ENCODE data around the gene TMEM120B.
A peak's percentile ranks its signal among the peaks of the same experiment; 100 is the strongest.

The TMEM120B gene

DNA sequence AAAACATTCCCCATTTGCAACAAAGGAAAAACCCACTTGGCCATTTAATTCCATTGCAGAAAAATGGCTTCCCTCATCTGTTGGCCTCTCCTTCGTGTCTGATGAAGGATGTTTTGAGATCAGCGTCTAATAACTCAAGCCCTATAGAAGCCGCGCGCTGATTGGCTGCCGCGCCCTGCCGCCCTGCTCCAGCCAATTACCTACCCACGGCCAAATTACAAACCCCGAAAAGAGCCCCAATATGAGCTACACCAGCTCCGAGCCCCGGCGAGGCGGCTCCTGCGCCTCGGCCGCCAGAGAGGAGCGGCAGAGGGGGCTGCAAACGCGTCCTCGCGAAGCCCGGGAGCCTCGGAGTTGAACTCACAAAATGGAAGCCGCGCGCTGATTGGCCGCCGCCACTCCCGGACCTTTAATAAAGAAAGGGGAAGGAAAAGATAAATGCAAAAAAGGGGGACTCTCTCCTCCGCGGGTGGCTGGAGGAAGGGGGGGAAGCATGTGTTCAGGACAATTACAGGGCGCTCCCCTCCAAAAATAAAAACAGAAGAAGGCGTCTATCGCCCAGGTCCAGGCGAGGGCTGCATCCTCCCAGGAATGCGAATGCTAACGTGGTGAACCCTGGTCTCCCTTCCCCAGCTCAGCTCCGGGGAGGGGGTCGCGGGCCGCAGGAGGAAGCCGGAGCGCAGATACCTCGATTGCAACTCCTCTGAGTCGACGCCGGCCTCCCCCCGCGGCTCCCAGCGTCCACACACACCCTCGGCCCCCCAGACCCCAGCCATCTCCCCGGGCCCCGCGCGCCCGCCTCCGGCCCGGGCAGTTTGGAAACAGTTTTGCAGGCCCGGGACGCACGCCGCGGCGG is 90.5 kb downstream of the TMEM120B start:
- Histone ChIP-seq H3K79me2 (ENCODE audit: insufficient read depth, low read length) (peaks cover 85% of the 10 kb centered on the region), H3K27me3 (ENCODE audit: insufficient read depth, low read length, poor library complexity, severe bottlenecking) (peaks cover 6% of the 10 kb centered on the region), H3K4me3 (ENCODE audit: low read length, poor library complexity, severe bottlenecking) (peak overlapping the region; percentile 94), H3K4me2 (ENCODE audit: low read depth, low read length, poor library complexity, severe bottlenecking) (peak overlapping the region; percentile 93), H4K20me1 (ENCODE audit: insufficient read depth, low read length, poor library complexity, severe bottlenecking) (peaks cover 37% of the 10 kb centered on the region), H3K9me3 (ENCODE audit: insufficient read depth, low read depth, low read length) (no peaks in the 10 kb centered on the region), H3K36me3 (ENCODE audit: insufficient read depth, low read length) (0 out of 2 replicates have a peak, but pooled peaks cover 5% of the 10 kb centered on the region), H3K9ac (ENCODE audit: low read depth, low read length, poor library complexity, severe bottlenecking) (peak overlapping the region; percentile 100), H3K4me1 (ENCODE audit: insufficient read depth, low read length, poor library complexity, severe bottlenecking) (peaks cover 38% of the 10 kb centered on the region), H3K9me2 (replicated peaks; ENCODE audit: low read depth, low read length) (no peaks in the 10 kb centered on the region), H2AFZ (ENCODE audit: low read length) (0 out of 2 replicates have a peak overlapping the region, but pooled peaks have one; percentile 7), H3F3A (ENCODE audit: low read depth) (peaks cover 6% of the 10 kb centered on the region; the same call in 1 of the 2 replicates)
- TF ChIP-seq, protein P1, sequence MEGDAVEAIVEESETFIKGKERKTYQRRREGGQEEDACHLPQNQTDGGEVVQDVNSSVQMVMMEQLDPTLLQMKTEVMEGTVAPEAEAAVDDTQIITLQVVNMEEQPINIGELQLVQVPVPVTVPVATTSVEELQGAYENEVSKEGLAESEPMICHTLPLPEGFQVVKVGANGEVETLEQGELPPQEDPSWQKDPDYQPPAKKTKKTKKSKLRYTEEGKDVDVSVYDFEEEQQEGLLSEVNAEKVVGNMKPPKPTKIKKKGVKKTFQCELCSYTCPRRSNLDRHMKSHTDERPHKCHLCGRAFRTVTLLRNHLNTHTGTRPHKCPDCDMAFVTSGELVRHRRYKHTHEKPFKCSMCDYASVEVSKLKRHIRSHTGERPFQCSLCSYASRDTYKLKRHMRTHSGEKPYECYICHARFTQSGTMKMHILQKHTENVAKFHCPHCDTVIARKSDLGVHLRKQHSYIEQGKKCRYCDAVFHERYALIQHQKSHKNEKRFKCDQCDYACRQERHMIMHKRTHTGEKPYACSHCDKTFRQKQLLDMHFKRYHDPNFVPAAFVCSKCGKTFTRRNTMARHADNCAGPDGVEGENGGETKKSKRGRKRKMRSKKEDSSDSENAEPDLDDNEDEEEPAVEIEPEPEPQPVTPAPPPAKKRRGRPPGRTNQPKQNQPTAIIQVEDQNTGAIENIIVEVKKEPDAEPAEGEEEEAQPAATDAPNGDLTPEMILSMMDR (conservative IDR thresholded peaks at IDR 0.05; ENCODE audit: low read length): no peak
- no peak for TF ChIP-seq EZH2phosphoT487 (IDR thresholded peaks at IDR 0.05; ENCODE audit: borderline replicate concordance)

DNA sequence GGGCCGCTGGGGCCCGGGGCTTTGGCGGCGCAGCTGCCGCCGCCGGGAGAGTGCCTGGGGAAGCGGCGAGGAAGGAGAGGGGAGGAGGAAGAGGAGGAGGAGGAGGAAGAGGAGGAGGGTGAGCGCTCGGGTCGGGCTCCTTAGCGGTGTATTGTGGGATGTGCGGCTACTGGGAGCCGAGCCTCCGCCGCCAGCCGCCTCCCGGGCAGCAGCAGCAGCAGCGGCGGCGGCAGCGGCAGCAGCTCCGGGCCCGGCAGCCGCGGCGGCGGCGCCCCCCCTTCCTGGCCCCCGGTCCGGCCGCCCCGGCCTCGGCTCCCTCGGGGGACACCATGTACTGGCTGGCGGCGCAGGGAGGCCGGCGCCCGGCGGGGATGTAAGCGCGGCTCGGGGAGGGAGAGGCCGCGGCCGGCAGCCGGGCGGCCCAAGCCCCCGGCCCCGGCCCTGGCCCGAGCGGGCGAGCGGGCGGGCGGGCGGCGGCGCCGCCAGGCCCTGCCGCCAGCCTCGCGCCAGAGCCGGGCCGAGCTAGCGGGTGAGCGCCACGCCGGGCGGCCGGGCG is 91.4 kb downstream of the TMEM120B start, which contains the start of gene SETD1B:
Gene SETD1B, plus strand, starts transcription at position 149 of the 556 bp plus-strand sequence. CDS start 729 bp downstream, outside the sequence.
- TF ChIP-seq EZH2phosphoT487 (IDR thresholded peaks at IDR 0.05; ENCODE audit: borderline replicate concordance): no peak
- TF ChIP-seq, protein P1 (conservative IDR thresholded peaks at IDR 0.05; ENCODE audit: low read length): no peak
- Histone ChIP-seq H3F3A (ENCODE audit: low read depth) (peaks cover 6% of the 10 kb centered on the region; the same call in 1 of the 2 replicates), H3K9me2 (replicated peaks; ENCODE audit: low read depth, low read length) (no peaks in the 10 kb centered on the region), H3K36me3 (ENCODE audit: insufficient read depth, low read length) (no peaks in the 10 kb centered on the region), H3K4me2 (ENCODE audit: low read depth, low read length, poor library complexity, severe bottlenecking) (peak within 1 kb of the TSS; percentile 93), H3K9me3 (ENCODE audit: insufficient read depth, low read depth, low read length) (no peaks in the 10 kb centered on the region), H3K9ac (ENCODE audit: low read depth, low read length, poor library complexity, severe bottlenecking) (peak within 1 kb of the TSS; percentile 100), H3K4me3 (ENCODE audit: low read length, poor library complexity, severe bottlenecking) (peak within 1 kb of the TSS; percentile 94), H3K79me2 (ENCODE audit: insufficient read depth, low read length) (peaks cover 85% of the 10 kb centered on the region), H2AFZ (ENCODE audit: low read length) (0 out of 2 replicates have a peak within 1 kb of the TSS, but pooled peaks have one; percentile 26), H4K20me1 (ENCODE audit: insufficient read depth, low read length, poor library complexity, severe bottlenecking) (peaks cover 34% of the 10 kb centered on the region), H3K27me3 (ENCODE audit: insufficient read depth, low read length, poor library complexity, severe bottlenecking) (peaks cover 6% of the 10 kb centered on the region), H3K4me1 (ENCODE audit: insufficient read depth, low read length, poor library complexity, severe bottlenecking) (peaks cover 30% of the 10 kb centered on the region)

DNA sequence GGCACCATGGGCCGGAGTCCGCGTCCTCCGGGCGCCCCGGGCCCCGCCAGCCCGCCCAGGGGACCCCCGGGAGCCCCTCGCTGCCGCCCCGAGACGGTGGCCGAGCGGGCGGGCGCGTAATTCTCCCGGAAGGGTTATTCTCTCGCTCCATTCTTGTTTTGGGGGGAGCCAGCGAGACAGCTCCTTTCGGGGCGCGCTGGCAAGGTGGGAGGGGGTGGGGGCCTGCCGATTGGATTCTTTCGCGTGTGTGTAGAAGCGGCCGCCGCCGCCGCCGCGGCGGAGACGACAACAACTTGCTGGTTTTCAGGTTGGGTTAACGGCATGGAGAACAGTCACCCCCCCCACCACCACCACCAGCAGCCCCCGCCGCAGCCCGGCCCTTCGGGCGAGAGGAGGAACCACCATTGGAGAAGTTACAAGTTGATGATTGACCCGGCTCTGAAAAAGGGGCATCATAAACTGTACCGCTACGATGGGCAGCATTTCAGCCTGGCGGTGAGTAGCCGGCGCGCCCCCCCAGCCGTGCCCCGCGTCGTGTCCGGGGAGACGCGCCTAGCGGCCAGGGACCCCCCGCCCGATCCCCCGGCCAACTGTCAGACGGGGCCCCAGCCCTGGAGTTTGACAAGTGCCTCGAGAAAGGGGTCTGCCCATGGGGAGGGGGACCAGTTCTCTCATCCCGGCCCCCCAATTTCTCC is 92.0 kb downstream of the TMEM120B start:
- Histone ChIP-seq H3K4me3 (ENCODE audit: low read length, poor library complexity, severe bottlenecking) (peak overlapping the region; percentile 79), H2AFZ (ENCODE audit: low read length) (0 out of 2 replicates have a peak overlapping the region, but pooled peaks have one; percentile 26), H3K4me1 (ENCODE audit: insufficient read depth, low read length, poor library complexity, severe bottlenecking) (peaks cover 25% of the 10 kb centered on the region), H3K9me3 (ENCODE audit: insufficient read depth, low read depth, low read length) (no peaks in the 10 kb centered on the region), H3K79me2 (ENCODE audit: insufficient read depth, low read length) (peaks cover 85% of the 10 kb centered on the region), H4K20me1 (ENCODE audit: insufficient read depth, low read length, poor library complexity, severe bottlenecking) (peaks cover 29% of the 10 kb centered on the region), H3F3A (ENCODE audit: low read depth) (peaks cover 6% of the 10 kb centered on the region; the same call in 1 of the 2 replicates), H3K36me3 (ENCODE audit: insufficient read depth, low read length) (peaks cover 6% of the 10 kb centered on the region; the same call in 1 of the 2 replicates), H3K9me2 (replicated peaks; ENCODE audit: low read depth, low read length) (no peaks in the 10 kb centered on the region), H3K9ac (ENCODE audit: low read depth, low read length, poor library complexity, severe bottlenecking) (peak overlapping the region; percentile 79), H3K4me2 (ENCODE audit: low read depth, low read length, poor library complexity, severe bottlenecking) (peak overlapping the region; percentile 75), H3K27me3 (ENCODE audit: insufficient read depth, low read length, poor library complexity, severe bottlenecking) (peaks cover 6% of the 10 kb centered on the region)
- no peak for TF ChIP-seq EZH2phosphoT487 (IDR thresholded peaks at IDR 0.05; ENCODE audit: borderline replicate concordance)
- TF ChIP-seq, protein P1 (conservative IDR thresholded peaks at IDR 0.05; ENCODE audit: low read length): no peak
